ENCODE results near the gene ADD3.

The ADD3 gene

GRCh38 chr10:110069502-110069982, 61.8 kb downstream of the ADD3 start:
- Histone ChIP-seq H2AFZ (ENCODE audit: low read length, unreplicated experiment) (no peak overlapping the region), H3K27ac (ENCODE audit: low read depth, low read length) (no peak overlapping the region), H3K4me1 (ENCODE audit: control insufficient read depth, insufficient read depth, low read length, unreplicated experiment) (peaks cover 32% of the 10 kb centered on the region), H3K36me3 (ENCODE audit: insufficient read depth, low read length) (no peaks in the 10 kb centered on the region), H3K79me2 (ENCODE audit: control insufficient read depth, insufficient read depth, low read length, unreplicated experiment) (peaks cover 42% of the 10 kb centered on the region), H3K27me3 (ENCODE audit: insufficient read depth, low read length) (no peaks in the 10 kb centered on the region), H3K4me3 (ENCODE audit: low read depth, low read length) (no peak overlapping the region)

GRCh38 chr10:110073896-110074295, 66.1 kb downstream of the ADD3 start:
- H3K27me3 ChIP-seq (ENCODE audit: insufficient read depth, low read length): no peaks in the 10 kb centered on the region
- no peaks in the 10 kb centered on the region for H3K36me3 ChIP-seq (ENCODE audit: insufficient read depth, low read length)
- H3K79me2 ChIP-seq (ENCODE audit: control insufficient read depth, insufficient read depth, low read length, unreplicated experiment): peaks cover 58% of the 10 kb centered on the region
- H3K4me3 ChIP-seq (ENCODE audit: low read depth, low read length): peak overlapping the region; percentile 11; the same call in 1 of the 2 replicates
- peak overlapping the region; percentile 96 for H3K27ac ChIP-seq (ENCODE audit: low read depth, low read length)
- no peak overlapping the region for H2AFZ ChIP-seq (ENCODE audit: low read length, unreplicated experiment)
- peaks cover 57% of the 10 kb centered on the region for H3K4me1 ChIP-seq (ENCODE audit: control insufficient read depth, insufficient read depth, low read length, unreplicated experiment)

DNA sequence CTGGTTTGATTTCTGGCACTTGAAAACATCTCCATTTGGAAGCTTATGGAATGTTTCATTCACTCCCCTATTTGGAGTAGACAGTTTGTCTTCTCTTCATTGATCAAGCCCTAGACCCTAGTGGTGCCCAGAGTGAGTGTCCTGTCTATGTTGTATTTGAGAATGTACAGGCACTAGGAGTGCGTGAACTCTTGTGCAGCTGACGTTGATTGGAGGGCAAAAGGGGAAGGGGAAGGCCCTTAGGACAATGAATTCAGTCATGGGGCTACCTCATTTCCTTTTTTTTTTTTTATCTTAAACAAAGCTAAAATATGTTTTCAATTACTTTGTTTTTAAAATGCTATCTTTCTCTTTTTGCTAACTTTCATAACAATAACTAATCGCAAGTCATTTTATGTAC, 66.5 kb downstream of the ADD3 start:
- H3K27ac ChIP-seq (ENCODE audit: low read depth, low read length): peak overlapping the region; percentile 96
- H3K36me3 ChIP-seq (ENCODE audit: insufficient read depth, low read length): no peaks in the 10 kb centered on the region
- no peak overlapping the region for H2AFZ ChIP-seq (ENCODE audit: low read length, unreplicated experiment)
- no peaks in the 10 kb centered on the region for H3K27me3 ChIP-seq (ENCODE audit: insufficient read depth, low read length)
- H3K4me1 ChIP-seq (ENCODE audit: control insufficient read depth, insufficient read depth, low read length, unreplicated experiment): peaks cover 56% of the 10 kb centered on the region
- peaks cover 58% of the 10 kb centered on the region for H3K79me2 ChIP-seq (ENCODE audit: control insufficient read depth, insufficient read depth, low read length, unreplicated experiment)
- H3K4me3 ChIP-seq (ENCODE audit: low read depth, low read length): peak overlapping the region; percentile 11; the same call in 1 of the 2 replicates

GRCh38 chr10:110074758-110075671, 67.2 kb downstream of the ADD3 start:
- peaks cover 53% of the 10 kb centered on the region for H3K4me1 ChIP-seq (ENCODE audit: control insufficient read depth, insufficient read depth, low read length, unreplicated experiment)
- no peak overlapping the region for H2AFZ ChIP-seq (ENCODE audit: low read length, unreplicated experiment)
- no peaks in the 10 kb centered on the region for H3K27me3 ChIP-seq (ENCODE audit: insufficient read depth, low read length)
- H3K27ac ChIP-seq (ENCODE audit: low read depth, low read length): peak overlapping the region; percentile 96
- peak overlapping the region; percentile 35 for H3K4me3 ChIP-seq (ENCODE audit: low read depth, low read length)
- peaks cover 59% of the 10 kb centered on the region for H3K79me2 ChIP-seq (ENCODE audit: control insufficient read depth, insufficient read depth, low read length, unreplicated experiment)
- H3K36me3 ChIP-seq (ENCODE audit: insufficient read depth, low read length): no peaks in the 10 kb centered on the region

DNA sequence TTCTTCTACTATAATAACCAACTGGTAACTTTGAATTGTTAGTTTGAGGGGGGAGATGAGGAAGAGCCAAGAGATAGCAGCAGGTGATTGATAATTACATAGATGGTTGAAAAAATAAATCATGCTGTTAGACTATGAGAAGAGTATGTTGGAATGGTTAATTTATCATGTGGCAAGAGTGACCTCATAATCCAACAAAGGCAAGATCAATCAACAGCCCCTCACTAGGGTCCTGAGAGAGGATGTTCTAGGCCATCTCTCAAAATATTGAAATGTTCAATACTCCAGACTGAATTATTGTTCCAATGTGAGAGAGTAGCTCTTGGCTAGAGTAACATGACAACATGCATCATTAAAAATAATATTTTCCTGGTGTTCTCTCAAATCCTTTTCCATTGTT, 67.9 kb downstream of the ADD3 start:
- Histone ChIP-seq H3K4me1 (ENCODE audit: control insufficient read depth, insufficient read depth, low read length, unreplicated experiment) (peaks cover 56% of the 10 kb centered on the region), H3K4me3 (ENCODE audit: low read depth, low read length) (peak overlapping the region; percentile 31), H3K27ac (ENCODE audit: low read depth, low read length) (peak overlapping the region; percentile 96), H3K36me3 (ENCODE audit: insufficient read depth, low read length) (no peaks in the 10 kb centered on the region), H3K79me2 (ENCODE audit: control insufficient read depth, insufficient read depth, low read length, unreplicated experiment) (peaks cover 62% of the 10 kb centered on the region), H3K27me3 (ENCODE audit: insufficient read depth, low read length) (no peaks in the 10 kb centered on the region), H2AFZ (ENCODE audit: low read length, unreplicated experiment) (no peak overlapping the region)

GRCh38 chr10:110076559-110077318, 69.0 kb downstream of the ADD3 start:
- H2AFZ ChIP-seq (ENCODE audit: low read length, unreplicated experiment): no peak overlapping the region
- peak overlapping the region; percentile 70 for H3K4me3 ChIP-seq (ENCODE audit: low read depth, low read length)
- H3K27ac ChIP-seq (ENCODE audit: low read depth, low read length): peak overlapping the region; percentile 96
- no peaks in the 10 kb centered on the region for H3K27me3 ChIP-seq (ENCODE audit: insufficient read depth, low read length)
- no peaks in the 10 kb centered on the region for H3K36me3 ChIP-seq (ENCODE audit: insufficient read depth, low read length)
- H3K79me2 ChIP-seq (ENCODE audit: control insufficient read depth, insufficient read depth, low read length, unreplicated experiment): peaks cover 62% of the 10 kb centered on the region
- H3K4me1 ChIP-seq (ENCODE audit: control insufficient read depth, insufficient read depth, low read length, unreplicated experiment): peaks cover 63% of the 10 kb centered on the region

- no peak overlapping the region for H2AFZ ChIP-seq (ENCODE audit: low read length, unreplicated experiment)
- peaks cover 57% of the 10 kb centered on the region for H3K79me2 ChIP-seq (ENCODE audit: control insufficient read depth, insufficient read depth, low read length, unreplicated experiment)
- peak overlapping the region; percentile 96 for H3K27ac ChIP-seq (ENCODE audit: low read depth, low read length)
- peaks cover 72% of the 10 kb centered on the region for H3K4me1 ChIP-seq (ENCODE audit: control insufficient read depth, insufficient read depth, low read length, unreplicated experiment)
- H3K4me3 ChIP-seq (ENCODE audit: low read depth, low read length): peak overlapping the region; percentile 70
- H3K36me3 ChIP-seq (ENCODE audit: insufficient read depth, low read length): no peaks in the 10 kb centered on the region
- H3K27me3 ChIP-seq (ENCODE audit: insufficient read depth, low read length): no peaks in the 10 kb centered on the region
Observed at GRCh38 chr10:110077436-110078130, 69.8 kb downstream of the ADD3 start.

GRCh38 chr10:110078317-110078716, 70.5 kb downstream of the ADD3 start:
- Histone ChIP-seq H3K79me2 (ENCODE audit: control insufficient read depth, insufficient read depth, low read length, unreplicated experiment) (peaks cover 57% of the 10 kb centered on the region), H3K27ac (ENCODE audit: low read depth, low read length) (peak overlapping the region; percentile 96), H3K36me3 (ENCODE audit: insufficient read depth, low read length) (no peaks in the 10 kb centered on the region), H3K27me3 (ENCODE audit: insufficient read depth, low read length) (no peaks in the 10 kb centered on the region), H2AFZ (ENCODE audit: low read length, unreplicated experiment) (no peak overlapping the region), H3K4me3 (ENCODE audit: low read depth, low read length) (peak overlapping the region; percentile 70), H3K4me1 (ENCODE audit: control insufficient read depth, insufficient read depth, low read length, unreplicated experiment) (peaks cover 79% of the 10 kb centered on the region)

- H3K27ac ChIP-seq (ENCODE audit: low read depth, low read length): peak overlapping the region; percentile 81
- peaks cover 58% of the 10 kb centered on the region for H3K4me1 ChIP-seq (ENCODE audit: control insufficient read depth, insufficient read depth, low read length, unreplicated experiment)
- no peaks in the 10 kb centered on the region for H3K36me3 ChIP-seq (ENCODE audit: insufficient read depth, low read length)
- H3K4me3 ChIP-seq (ENCODE audit: low read depth, low read length): peak overlapping the region; percentile 7; the same call in 1 of the 2 replicates
- H2AFZ ChIP-seq (ENCODE audit: low read length, unreplicated experiment): no peak overlapping the region
- H3K27me3 ChIP-seq (ENCODE audit: insufficient read depth, low read length): no peaks in the 10 kb centered on the region
- H3K79me2 ChIP-seq (ENCODE audit: control insufficient read depth, insufficient read depth, low read length, unreplicated experiment): peaks cover 53% of the 10 kb centered on the region
Observed at GRCh38 chr10:110081911-110082310, 74.1 kb downstream of the ADD3 start.

DNA sequence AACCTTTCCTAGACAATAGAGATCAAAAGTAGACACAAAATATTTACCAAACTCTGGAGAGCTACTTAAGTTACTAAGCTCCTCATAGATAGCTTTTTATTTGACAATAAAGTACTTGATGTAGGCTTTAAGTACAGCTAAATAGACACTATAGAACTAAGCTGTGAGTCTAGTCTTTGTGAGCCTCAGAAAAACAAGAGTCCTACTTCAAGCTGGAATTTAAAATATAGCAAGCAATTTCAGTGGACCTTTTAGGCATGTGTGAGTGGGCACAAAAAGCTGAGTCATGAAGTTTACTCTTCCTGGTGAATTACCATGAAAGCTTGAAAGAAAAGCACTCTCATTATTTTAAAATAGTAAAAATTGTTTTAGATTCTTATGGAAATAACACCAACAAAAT, 76.1 kb downstream of the ADD3 start:
- H2AFZ ChIP-seq (ENCODE audit: low read length, unreplicated experiment): no peak overlapping the region
- H3K36me3 ChIP-seq (ENCODE audit: insufficient read depth, low read length): no peaks in the 10 kb centered on the region
- H3K4me3 ChIP-seq (ENCODE audit: low read depth, low read length): no peak overlapping the region
- H3K4me1 ChIP-seq (ENCODE audit: control insufficient read depth, insufficient read depth, low read length, unreplicated experiment): peaks cover 41% of the 10 kb centered on the region
- H3K79me2 ChIP-seq (ENCODE audit: control insufficient read depth, insufficient read depth, low read length, unreplicated experiment): peaks cover 51% of the 10 kb centered on the region
- H3K27ac ChIP-seq (ENCODE audit: low read depth, low read length): peak overlapping the region; percentile 81
- H3K27me3 ChIP-seq (ENCODE audit: insufficient read depth, low read length): no peaks in the 10 kb centered on the region
